GM19240 (cell line): ENCODE measurements around the gene CCDC174.

ENCODE experiments used
- DNase-seq: peaks from one replicate; pipeline ENCODE4 v3.0.0; 2011; ENCODE audit warnings: low spot score; ENCODE audit not compliant: insufficient read length

Gene CCDC174

GRCh38 chr3:14625443-14625842, 26.1 kb upstream of the CCDC174 start:
- no peak for DNase-seq

DNA sequence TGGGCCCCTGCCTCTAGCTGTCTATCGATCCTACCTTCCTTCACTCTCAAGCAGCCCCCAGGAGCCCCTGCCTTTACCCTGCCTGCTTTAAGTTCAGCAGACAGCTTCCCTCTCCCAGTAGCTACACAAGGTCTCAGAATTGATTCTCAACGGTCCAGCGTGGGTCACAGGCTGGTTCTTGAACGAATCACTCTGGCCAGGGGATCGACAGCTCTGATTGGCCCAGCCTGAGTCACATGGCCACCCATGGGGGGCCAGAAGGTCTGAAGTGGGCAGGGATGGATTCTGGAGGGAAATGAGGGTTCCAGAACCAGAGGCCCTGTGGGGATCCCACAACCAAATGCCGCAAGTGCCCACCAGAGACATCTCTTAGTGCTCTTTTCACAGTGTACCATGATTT, 23.7 kb upstream of the CCDC174 start:
- no peak for DNase-seq

DNA sequence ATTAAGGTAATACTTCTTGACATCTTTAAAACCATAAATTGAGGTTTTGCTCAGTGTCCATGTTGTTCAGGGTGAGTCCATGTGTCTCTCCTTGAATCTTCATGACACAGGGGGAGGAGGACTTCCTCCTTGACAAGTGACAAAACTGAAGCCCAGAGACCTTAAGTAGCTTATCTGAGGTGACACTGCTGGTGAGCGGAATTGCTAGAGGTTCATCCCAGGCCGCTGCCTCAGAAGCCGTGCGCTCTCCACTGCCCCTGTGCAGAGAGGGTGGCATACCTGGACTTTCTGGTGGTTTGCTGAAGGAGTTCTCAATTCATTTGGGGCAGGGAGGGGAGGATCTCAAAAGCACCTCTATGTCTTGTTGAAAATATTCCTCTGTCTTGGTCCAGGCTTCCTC, 23.2 kb upstream of the CCDC174 start:
- no peak for DNase-seq

GRCh38 chr3:14630404-14631100, 21.0 kb upstream of the CCDC174 start:
- no peak for DNase-seq

- no peak for DNase-seq
Observed at GRCh38 chr3:14631101-14631497, 20.5 kb upstream of the CCDC174 start.

DNA sequence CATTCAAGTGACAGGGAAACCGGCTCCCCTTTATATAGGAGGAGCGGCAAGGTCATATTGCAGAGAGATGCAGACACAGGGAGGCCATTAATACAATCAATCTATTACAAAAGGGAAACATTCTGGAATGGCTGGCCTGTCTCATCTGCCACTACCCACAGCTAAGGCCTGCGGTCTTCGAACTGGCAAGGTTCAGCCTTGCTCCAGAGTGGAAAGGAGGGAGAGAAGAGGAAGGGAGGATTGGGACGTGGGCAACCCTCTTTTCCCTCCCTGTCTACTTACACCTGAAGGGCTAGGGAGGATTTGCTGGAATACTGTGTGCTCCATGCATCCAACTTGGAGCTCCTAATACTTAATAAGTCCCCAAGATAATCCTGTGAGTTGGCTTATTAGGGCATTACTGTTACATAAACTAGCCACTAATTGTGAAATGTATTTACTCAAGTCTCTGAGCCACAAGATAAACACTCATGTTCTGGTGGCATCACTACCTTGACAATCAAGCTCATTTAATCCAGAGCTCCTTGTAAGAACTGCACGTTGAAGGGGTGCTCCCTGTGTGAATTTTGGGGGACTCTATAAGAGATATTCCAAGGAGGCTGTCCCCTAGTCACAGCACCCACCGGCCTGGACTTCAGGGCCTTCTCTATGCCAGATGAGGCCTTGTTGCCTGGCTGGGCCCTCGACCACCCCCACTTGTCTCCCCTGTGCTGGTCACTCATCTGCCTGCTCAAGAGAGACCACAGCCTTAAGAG, 19.7 kb upstream of the CCDC174 start:
- no peak for DNase-seq

GRCh38 chr3:14632442-14632930, 19.1 kb upstream of the CCDC174 start:
- no peak for DNase-seq

DNA sequence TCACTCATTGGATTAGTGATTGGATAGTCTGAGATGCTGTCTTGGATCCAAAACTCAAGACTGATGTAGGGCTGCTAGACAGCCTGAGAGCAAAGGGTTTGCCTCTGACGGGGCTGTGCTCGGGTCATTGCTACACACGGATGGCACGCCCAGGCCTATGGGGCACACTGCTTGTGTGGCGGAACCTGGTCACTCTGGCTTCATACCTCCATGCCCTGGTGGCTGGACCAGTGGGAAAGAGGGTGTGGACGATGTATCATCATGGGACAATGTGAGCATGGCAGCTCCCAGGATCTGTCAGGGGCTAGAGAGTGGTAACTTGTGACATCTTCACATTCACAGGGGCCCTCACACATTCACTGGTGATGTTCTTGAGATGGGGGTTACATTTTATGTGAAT, 18.1 kb upstream of the CCDC174 start:
- no peak for DNase-seq

- DNase-seq, result peak; percentile 64
Observed at GRCh38 chr3:14633819-14634424, 17.6 kb upstream of the CCDC174 start.

DNA sequence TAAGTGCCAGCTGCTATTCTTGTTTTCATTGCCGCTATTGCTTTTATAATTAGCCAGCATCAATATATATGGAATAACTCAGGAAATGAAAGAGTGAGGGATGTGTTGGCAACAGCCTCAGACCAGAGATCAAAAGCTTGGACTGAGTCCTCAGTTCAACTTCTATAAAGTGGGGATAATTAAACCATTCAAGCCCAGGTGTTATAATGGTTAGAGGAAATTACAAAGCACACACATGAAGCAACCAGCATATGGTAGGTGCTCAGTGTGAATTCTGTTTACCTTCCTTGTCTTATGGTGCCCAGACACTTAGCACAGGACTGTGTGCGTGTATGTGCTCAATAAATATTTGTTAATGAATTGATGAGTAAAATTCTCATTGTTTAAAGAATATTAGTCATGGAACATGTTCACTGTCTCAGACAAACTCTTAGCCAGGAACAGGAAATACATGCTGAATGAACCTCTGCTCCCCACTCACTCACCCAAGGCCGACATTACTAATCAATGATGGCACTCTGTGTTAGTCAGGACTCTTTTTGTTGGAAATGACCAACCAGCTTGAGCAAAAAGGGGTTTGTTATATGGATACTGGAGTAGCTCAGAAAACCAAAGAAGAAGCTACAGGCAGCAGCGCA, 16.7 kb upstream of the CCDC174 start:
- DNase-seq, result no peak

DNA sequence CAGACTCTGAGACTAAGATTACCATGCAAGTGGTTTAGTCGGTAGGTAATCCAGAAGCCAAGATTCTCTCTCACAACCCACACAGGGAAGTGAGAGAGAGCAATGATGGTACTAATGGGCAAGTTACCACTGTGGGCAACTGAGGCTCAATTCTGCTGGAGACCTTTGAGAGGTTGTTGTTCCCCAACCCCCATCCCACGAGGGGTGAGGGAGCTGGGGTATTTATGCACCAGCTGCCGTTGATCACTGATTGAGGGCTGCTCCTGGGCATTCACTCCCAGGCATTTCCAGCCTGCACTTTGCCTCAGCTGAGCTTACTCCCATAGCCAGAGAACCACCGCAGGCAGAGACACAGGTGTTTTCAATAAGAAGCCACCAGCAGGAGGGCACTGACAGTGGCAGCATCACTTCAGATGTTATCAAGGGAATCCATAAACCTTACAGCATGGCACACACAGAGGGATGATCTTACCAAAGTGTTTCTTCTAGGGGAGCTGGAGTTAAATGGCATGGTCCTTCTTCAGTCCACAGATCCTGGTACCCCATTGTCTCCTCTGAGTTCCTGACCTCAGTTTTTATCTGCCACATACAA, 15.0 kb upstream of the CCDC174 start:
- no peak for DNase-seq

DNA sequence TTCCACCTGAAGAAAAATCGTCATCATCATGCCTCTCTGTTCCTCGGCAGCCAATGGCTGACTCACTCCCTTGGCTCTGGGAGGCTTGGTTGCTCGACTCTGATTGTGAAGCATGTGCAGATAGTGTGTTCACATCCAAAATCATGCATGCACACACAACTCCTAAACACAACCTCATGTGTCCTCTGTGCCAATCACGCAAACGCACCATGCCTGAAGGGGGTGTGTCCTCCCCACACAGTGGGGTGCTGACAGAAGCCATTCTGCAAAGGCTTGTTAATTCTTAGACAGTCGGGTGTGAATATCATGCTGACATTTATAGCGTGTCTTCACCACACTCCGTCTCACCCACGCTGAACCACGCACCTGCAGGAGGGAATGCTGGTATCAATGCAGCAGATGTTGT, 11.4 kb upstream of the CCDC174 start:
- DNase-seq, result no peak

- no peak for DNase-seq
Observed at GRCh38 chr3:14640734-14641133, 10.8 kb upstream of the CCDC174 start.

DNA sequence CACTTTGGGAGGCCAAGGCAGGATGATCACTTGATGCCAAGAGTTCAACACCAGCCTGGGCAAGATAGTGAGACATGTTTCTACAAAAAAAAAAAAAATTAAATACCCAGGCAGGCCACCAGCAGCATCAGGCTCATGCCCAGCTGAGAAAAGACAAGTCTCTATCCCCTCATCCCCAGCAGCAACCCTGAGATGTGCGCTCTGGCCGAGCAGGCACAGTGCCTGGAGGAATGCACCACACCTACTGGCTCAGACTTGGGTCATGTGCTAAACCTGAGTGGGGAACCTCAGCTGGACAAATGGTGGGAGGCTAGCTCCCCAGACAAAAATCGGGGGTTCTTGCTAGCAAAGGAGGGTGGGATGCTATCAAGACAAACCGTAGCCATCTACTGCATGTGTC, 10.2 kb upstream of the CCDC174 start:
- no peak for DNase-seq

- no peak for DNase-seq
Observed at GRCh38 chr3:14645453-14645852, 6.1 kb upstream of the CCDC174 start.

GRCh38 chr3:14646131-14646573, 5.4 kb upstream of the CCDC174 start:
- no peak for DNase-seq

DNA sequence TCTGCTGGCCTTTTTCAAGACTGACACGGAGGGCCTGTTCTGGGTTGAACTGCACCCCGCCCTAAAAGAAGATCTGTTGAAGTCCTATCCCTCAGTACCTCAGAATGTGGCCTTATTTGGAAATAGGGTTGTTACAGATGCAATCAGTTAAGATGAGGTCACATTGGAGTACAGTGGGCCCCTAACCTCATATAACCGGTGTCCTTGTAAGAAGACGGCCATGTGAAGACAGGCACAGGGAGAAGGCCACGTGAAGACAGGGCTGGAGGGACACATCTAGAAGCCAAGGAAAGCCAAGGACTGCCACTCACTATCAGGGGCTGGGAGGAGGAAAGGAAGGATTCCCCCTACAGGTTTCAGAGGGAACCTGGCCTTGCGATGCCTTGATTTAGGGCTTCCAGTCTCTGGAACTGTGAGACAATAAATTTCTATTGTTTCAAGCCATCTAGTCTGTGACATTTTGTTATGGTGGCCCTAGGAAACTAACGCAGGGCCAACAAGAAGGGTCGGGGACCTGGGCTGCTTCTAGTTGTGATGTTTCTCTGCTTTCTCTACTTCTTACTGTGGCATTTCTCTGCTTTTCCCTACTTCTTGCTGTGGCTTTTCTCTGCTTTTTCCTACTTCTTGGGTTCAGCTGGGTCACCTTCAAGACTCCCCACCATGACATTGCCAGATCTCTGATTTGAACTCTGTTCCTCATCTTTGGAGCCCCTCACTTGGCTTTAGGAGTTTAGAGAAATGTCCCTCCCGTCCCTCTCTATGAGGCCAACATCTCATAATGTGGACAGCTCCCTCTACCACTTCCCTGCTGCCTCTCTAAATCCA, 4.8 kb upstream of the CCDC174 start:
- no peak for DNase-seq

DNA sequence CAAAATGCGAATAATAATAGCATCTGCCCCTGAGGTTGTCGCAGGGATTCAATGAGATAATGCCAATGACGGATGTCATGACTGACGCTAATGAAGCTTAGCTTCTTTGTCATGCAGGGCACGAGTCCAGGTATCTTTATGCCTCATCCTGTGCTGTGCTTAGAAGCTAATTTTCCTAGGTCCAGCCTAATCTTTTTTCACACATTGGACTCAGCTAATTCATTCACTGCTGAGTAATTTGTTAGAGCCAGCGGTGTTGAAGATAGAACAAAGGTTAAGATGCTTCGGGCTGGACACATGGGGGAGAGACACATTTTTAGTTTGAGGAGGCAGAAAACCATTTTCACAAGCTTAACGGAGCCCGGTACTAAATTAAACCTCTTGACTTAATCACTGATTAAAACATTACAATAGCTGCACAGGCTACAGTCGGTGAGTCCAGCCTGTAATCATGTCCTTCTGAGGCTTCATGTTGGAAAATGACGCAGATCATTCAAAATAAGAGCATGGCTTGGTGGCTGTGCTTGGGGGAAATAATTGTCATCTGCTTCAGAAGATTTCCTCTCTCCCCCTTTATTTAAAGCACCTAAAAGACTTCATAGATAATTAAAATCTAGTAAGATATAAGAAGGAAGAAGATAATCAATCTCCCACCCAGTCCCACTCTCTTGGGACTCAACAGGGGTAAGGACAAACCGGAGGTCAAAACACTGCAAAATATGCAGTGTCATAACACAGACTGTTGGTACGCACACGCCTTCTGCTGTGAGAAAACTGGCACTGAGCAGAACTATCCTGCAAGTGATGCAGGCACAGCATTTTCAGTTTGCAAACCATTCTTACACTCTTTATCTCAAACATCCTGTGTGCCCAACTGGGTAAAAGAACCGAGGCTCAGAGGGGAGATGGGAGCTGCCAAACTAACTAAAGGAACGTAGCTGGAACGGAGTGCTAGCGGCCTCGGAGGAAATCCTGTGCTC, 3.3 kb upstream of the CCDC174 start:
- DNase-seq, result no peak

DNA sequence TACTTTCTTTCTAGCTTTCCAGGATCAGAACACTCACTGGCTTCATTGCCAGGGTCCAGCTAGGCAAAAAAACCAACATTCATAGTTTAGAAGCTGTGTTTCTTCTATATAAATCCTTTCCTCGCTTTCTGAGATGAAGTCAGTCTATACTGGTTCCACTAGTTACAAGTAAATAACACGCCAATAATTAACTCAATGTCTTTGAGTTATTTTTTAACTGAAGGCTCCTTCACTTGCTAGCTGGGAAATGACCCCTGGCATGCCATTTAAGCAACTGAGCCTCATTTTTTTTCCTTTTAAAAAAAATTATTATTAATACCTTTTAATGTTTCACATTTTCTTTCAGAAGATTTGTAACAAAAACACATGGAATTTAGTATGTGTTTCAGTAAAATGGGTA, 2.1 kb upstream of the CCDC174 start:
- no peak for DNase-seq
